H1 (cell line): ENCODE results near the gene GAS6. TPM values are rescaled to one million over a fixed set of nuclear protein-coding genes. Genes with fewer than 3 reads are reported as not detected.

Source experiments
- CTCF ChIA-PET: fragments of 300-600 bp; sonication (Branson Sonifier 250); formaldehyde crosslinking; loops from one replicate; lab custom pipeline; 2021; ENCODE audit not compliant: partially characterized antibody; lab: Charles Lee
- POLR2A ChIA-PET: fragments of 300-600 bp; sonication (Branson Sonifier 250); formaldehyde crosslinking; loops from one replicate; lab custom pipeline; 2021; ENCODE audit warnings: inconsistent platforms; ENCODE audit not compliant: partially characterized antibody; lab: Charles Lee
- DNase-seq, 2 experiments: peaks; one replicate each; pipeline versions ENCODE4 v3.0.0 to v3.0.0-alpha.2; 2010 to 2022; ENCODE audit warnings: low spot score in 2 of 2, low read depth in 1 of 2, mixed read lengths in 1 of 2
- FAIRE-seq: peaks from 2 replicates; lab custom pipeline; 2011; peaks lifted over from hg19 to GRCh38; lab: Jason Lieb, UNC
- H2AFZ ChIP-seq: 2 replicates; pipeline ENCODE4 v1.8.1; 2012; ENCODE audit warnings: low read length, inconsistent platforms
- H2AK5ac ChIP-seq: 2 replicates; pipeline ENCODE4 v1.6.1; 2013; ENCODE audit warnings: low read depth, low read length
- H2BK120ac ChIP-seq: replicated peaks from 2 replicates; pipeline ENCODE3; 2013; ENCODE audit warnings: low read depth, low read length, inconsistent platforms
- H2BK12ac ChIP-seq: 2 replicates; pipeline ENCODE4 v1.6.1; 2013; ENCODE audit warnings: low read depth, low read length
- H2BK15ac ChIP-seq: 2 replicates; pipeline ENCODE4 v1.6.1; 2013; ENCODE audit warnings: low read length
- H2BK20ac ChIP-seq: 2 replicates; pipeline ENCODE4 v1.6.1; 2013; ENCODE audit warnings: low read length
- H2BK5ac ChIP-seq: 2 replicates; pipeline ENCODE4 v1.6.1; 2013; ENCODE audit warnings: low read depth, low read length
- H3K14ac ChIP-seq: 2 replicates; pipeline ENCODE4 v1.6.1; 2013; ENCODE audit warnings: inconsistent platforms; ENCODE audit not compliant: insufficient read length
- H3K18ac ChIP-seq: 2 replicates; pipeline ENCODE4 v1.6.1; 2013; ENCODE audit warnings: low read length; ENCODE audit errors: extremely low read depth
- H3K23ac ChIP-seq: 2 replicates; pipeline ENCODE4 v1.6.1; 2013; ENCODE audit warnings: inconsistent platforms; ENCODE audit not compliant: insufficient read length
- H3K23me2 ChIP-seq: 2 replicates; pipeline ENCODE4 v1.6.1; 2013; ENCODE audit warnings: low read depth, low read length
- H3K27ac ChIP-seq: 2 replicates; pipeline ENCODE4 v1.6.1; 2011; ENCODE audit warnings: low read depth, low read length, inconsistent platforms
- H3K27me3 ChIP-seq, 4 experiments: replicated peaks in 1 of 4; 1 replicate in 1 of 4; 2 replicates in 3 of 4; pipeline versions ENCODE4 v1.6.1 to v1.8.1; 2011 to 2013; ENCODE audit warnings: low read length in 3 of 4, mild to moderate bottlenecking in 3 of 4, inconsistent platforms in 2 of 4, mixed read lengths in 2 of 4, moderate library complexity in 1 of 4; ENCODE audit not compliant: control insufficient read depth in 3 of 4, insufficient read depth in 3 of 4; ENCODE audit errors: extremely low read depth in 1 of 4
- H3K36me3 ChIP-seq, 4 experiments: 2 replicates each; pipeline versions ENCODE4 v1.6.1 to v1.8.1; 2011 to 2013; ENCODE audit warnings: mild to moderate bottlenecking in 4 of 4, low read length in 3 of 4, moderate library complexity in 2 of 4, control low read depth in 1 of 4, inconsistent platforms in 1 of 4; ENCODE audit not compliant: insufficient read depth in 4 of 4, control insufficient read depth in 2 of 4
- H3K4ac ChIP-seq: replicated peaks from 2 replicates; pipeline ENCODE3; 2013; ENCODE audit warnings: low read length, low read depth, mixed read lengths, inconsistent platforms; ENCODE audit not compliant: insufficient read length
- H3K4me1 ChIP-seq, 4 experiments: replicated peaks in 1 of 4; 1 replicate in 1 of 4; 2 replicates in 3 of 4; pipeline versions ENCODE4 v1.6.1 to v1.8.1; 2011 to 2013; ENCODE audit warnings: low read length in 3 of 4, inconsistent platforms in 2 of 4, mixed read lengths in 1 of 4; ENCODE audit not compliant: insufficient read depth in 4 of 4, control insufficient read depth in 3 of 4
- H3K4me2 ChIP-seq, 2 experiments: 2 replicates each; pipeline versions ENCODE4 v1.6.1 to v1.8.1; 2011 to 2013; ENCODE audit warnings: low read depth in 2 of 2, low read length in 2 of 2, control low read depth in 1 of 2, inconsistent platforms in 1 of 2, mild to moderate bottlenecking in 1 of 2; ENCODE audit not compliant: insufficient read depth in 1 of 2
- H3K4me3 ChIP-seq, 4 experiments: fragments of 200-600, 300-600 bp in 1 of 4; sonication (generic), shearing (Covaris generic), sonication (Bioruptor Twin) in 1 of 4; 2 replicates each; pipeline versions ENCODE4 v1.5.1 to v1.8.1; 2011 to 2016; ENCODE audit warnings: low read length in 4 of 4, low read depth in 3 of 4, control low read depth in 2 of 4, inconsistent platforms in 2 of 4, mild to moderate bottlenecking in 2 of 4, mixed read lengths in 1 of 4, moderate library complexity in 1 of 4; ENCODE audit not compliant: insufficient read depth in 2 of 4; ENCODE audit errors: extremely low read depth in 1 of 4
- H3K56ac ChIP-seq: replicated peaks from 2 replicates; pipeline ENCODE3; 2013; ENCODE audit warnings: low read depth, mild to moderate bottlenecking, mixed read lengths, low read length, inconsistent platforms; ENCODE audit not compliant: insufficient read length
- H3K79me1 ChIP-seq: 2 replicates; pipeline ENCODE4 v1.6.1; 2013; ENCODE audit warnings: low read depth, low read length, control low read depth
- H3K79me2 ChIP-seq, 2 experiments: 2 replicates each; pipeline versions ENCODE4 v1.6.1 to v1.8.1; 2012 to 2013; ENCODE audit warnings: low read length in 2 of 2, mild to moderate bottlenecking in 2 of 2, inconsistent platforms in 1 of 2; ENCODE audit not compliant: insufficient read depth in 2 of 2, control insufficient read depth in 1 of 2
- H3K9ac ChIP-seq, 4 experiments: replicated peaks in 1 of 4; 1 replicate in 1 of 4; 2 replicates in 3 of 4; pipeline versions ENCODE4 v1.6.1 to v1.8.1; 2011 to 2013; ENCODE audit warnings: low read depth in 3 of 4, low read length in 3 of 4, control low read depth in 2 of 4, mild to moderate bottlenecking in 2 of 4, moderate library complexity in 2 of 4, inconsistent platforms in 1 of 4; ENCODE audit errors: extremely low read depth in 1 of 4
- H3K9me3 ChIP-seq, 2 experiments: 2 replicates each; pipeline versions ENCODE4 v1.6.1 to v1.8.1; 2012 to 2013; ENCODE audit warnings: mild to moderate bottlenecking in 2 of 2, moderate library complexity in 2 of 2, control low read depth in 1 of 2, inconsistent platforms in 1 of 2, low read depth in 1 of 2, low read length in 1 of 2, mixed read lengths in 1 of 2; ENCODE audit not compliant: insufficient read depth in 2 of 2
- H4K20me1 ChIP-seq, 2 experiments: replicated peaks in 1 of 2; 2 replicates each; pipeline versions ENCODE3 to v1.8.1; 2011 to 2013; ENCODE audit warnings: inconsistent platforms in 2 of 2, low read length in 2 of 2, mild to moderate bottlenecking in 1 of 2; ENCODE audit not compliant: insufficient read depth in 2 of 2, control insufficient read depth in 1 of 2
- H4K5ac ChIP-seq: 2 replicates; pipeline ENCODE4 v1.6.1; 2013; ENCODE audit warnings: low read length, low read depth, mixed read lengths, inconsistent platforms; ENCODE audit not compliant: insufficient read length
- H4K8ac ChIP-seq: 2 replicates; pipeline ENCODE4 v1.8.0; 2013; ENCODE audit warnings: mild to moderate bottlenecking, moderate library complexity, low read length, inconsistent platforms; ENCODE audit not compliant: insufficient read depth; ENCODE audit errors: extremely low read depth
- H4K91ac ChIP-seq: replicated peaks from 2 replicates; pipeline ENCODE3; 2013; ENCODE audit warnings: low read length, mixed read lengths, inconsistent platforms; ENCODE audit not compliant: insufficient read length
- CEBPB ChIP-seq: IDR thresholded peaks from 2 replicates; pipeline ENCODE4 v1.6.1; 2012; ENCODE audit warnings: low read depth, low read length
- E2F6 ChIP-seq: IDR thresholded peaks from 2 replicates; pipeline ENCODE4 v1.6.1; 2012; ENCODE audit warnings: inconsistent platforms
- FOSL1 ChIP-seq: IDR thresholded peaks from 2 replicates; pipeline ENCODE4 v1.6.1; 2011; ENCODE audit warnings: mild to moderate bottlenecking, low read depth, low read length, moderate library complexity; ENCODE audit not compliant: insufficient read depth
- MAFK ChIP-seq: IDR thresholded peaks from 2 replicates; pipeline ENCODE4 v1.6.1; 2012; ENCODE audit warnings: low read depth, mild to moderate bottlenecking, improper control_type of control experiment, low read length
- RAD21 ChIP-seq, 2 experiments: IDR thresholded peaks in 1 of 2; conservative IDR thresholded peaks in 1 of 2; 2 replicates each; pipeline ENCODE4 v1.6.1; 2011; ENCODE audit warnings: low read depth in 2 of 2, low read length in 2 of 2, improper control_type of control experiment in 1 of 2, inconsistent platforms in 1 of 2, mild to moderate bottlenecking in 1 of 2, moderate library complexity in 1 of 2
- SIN3A ChIP-seq, 2 experiments: IDR thresholded peaks in 1 of 2; conservative IDR thresholded peaks in 1 of 2; 2 replicates each; pipeline ENCODE4 v1.6.1; 2011 to 2012; ENCODE audit warnings: low read length in 2 of 2, improper control_type of control experiment in 1 of 2, low read depth in 1 of 2, mild to moderate bottlenecking in 1 of 2
- SIRT6 ChIP-seq: IDR thresholded peaks from one replicate; pipeline ENCODE4 v1.7.1; 2012; ENCODE audit warnings: low read length, inconsistent platforms
- WGBS, 2 experiments: shearing (Covaris generic) in 1 of 2; methylation state at CpG; one replicate each; pipeline versions ENCODE4 v1.1.6 to v1.1.7; 2013 to 2015; ENCODE audit warnings: low lambda C conversion rate in 2 of 2, mixed read lengths in 2 of 2, inconsistent platforms in 1 of 2, low coverage in 1 of 2, missing lambda C conversion rate in 1 of 2; ENCODE audit not compliant: insufficient replicate concordance in 2 of 2, insufficient coverage in 1 of 2, insufficient read length in 1 of 2; ENCODE audit errors: extremely low coverage in 1 of 2, missing lambda C conversion rate in 1 of 2; 5-methylcytosine and 5-hydroxymethylcytosine counted together
- polyA plus RNA-seq, 7 experiments: library from polyadenylated mRNA; depleted of rRNA in 3 of 7; stranded (reverse) in 5 of 7; unstranded in 2 of 7; fragments of >200 nt in 5 of 7; fragments of 200-250 nt in 2 of 7; gene quantifications; 1 replicate in 5 of 7; 2 replicates in 1 of 7; 4 replicates in 1 of 7; pipeline versions ENCODE4 v1.2.1 to v1.2.3, GENCODE V29; 2011 to 2013; ENCODE audit warnings: missing spikeins in 2 of 7, mixed read lengths in 2 of 7
- total RNA-seq: library from RNA; stranded (reverse); fragmentation: NEBNext Ultra II Directional; extraction: Animal tissue kit (Norgen Biotek cat#: 25700); gene quantifications from 2 replicates; pipeline ENCODE4 v1.2.1, GENCODE V29; 2021

Gene GAS6
- total and polyA plus RNA-seq, 2 of the 8 experiments (the other 6 are each of a cell fraction or from before 2014, with no cell fraction given) = 18.6 to 31.0 TPM

GRCh38 chr13:113787694-113788093, 76.2 kb downstream of the GAS6 start:
- peaks cover 0 to 3% of the 10 kb centered on the region in 2 experiments; a peak in 1 of 4 replicates for H3K79me2 ChIP-seq
- no peak overlapping the region for H3K18ac ChIP-seq
- peaks cover 0 to 6% (median 1%) of the 10 kb centered on the region in 4 experiments; a peak in 2 of 7 replicates for H3K4me1 ChIP-seq
- H2AFZ ChIP-seq = no peak overlapping the region
- no peak overlapping the region for H4K8ac ChIP-seq
- no peak overlapping the region for H3K4me2 ChIP-seq
- no peak overlapping the region for H2BK20ac ChIP-seq
- H3K23ac ChIP-seq = no peak overlapping the region
- H2AK5ac ChIP-seq = no peak overlapping the region
- CTCF ChIA-PET = interaction anchor here (1.2 kb wide), 1 partner anchor 215 kb away, joined by 4 read pairs; no protein-coding TSS in a partner anchor
- peaks cover 0 to 5% (median 0%) of the 10 kb centered on the region in 4 experiments; a peak in 1 of 8 replicates for H3K36me3 ChIP-seq
- H4K91ac ChIP-seq = peak overlapping the region; percentile 73
- no peak overlapping the region for H3K9ac ChIP-seq
- H2BK15ac ChIP-seq = peak overlapping the region; percentile 31; the same call in 1 of the 2 replicates
- H3K14ac ChIP-seq = no peak overlapping the region
- H3K27me3 ChIP-seq = no peaks in the 10 kb centered on the region
- no peak overlapping the region for H2BK5ac ChIP-seq
- DNase-seq = no peak
- no peak overlapping the region for H3K56ac ChIP-seq
- H3K79me1 ChIP-seq = no peaks in the 10 kb centered on the region
- H3K4ac ChIP-seq = no peak overlapping the region
- peaks cover 3 to 7% of the 10 kb centered on the region in 2 experiments; a peak in 3 of 4 replicates for H3K9me3 ChIP-seq
- TF ChIP-seq SIRT6 (no peak), RAD21 (IDR thresholded peaks at IDR 0.05 in 1 of 2, conservative IDR thresholded peaks at IDR 0.05 in 1 of 2; ENCODE audit: low read depth in 2 of 2, low read length in 2 of 2) (no peak), E2F6 (no peak), SIN3A (conservative IDR thresholded peaks at IDR 0.05 in 1 of 2, IDR thresholded peaks at IDR 0.05 in 1 of 2; ENCODE audit: low read depth in 1 of 2, low read length in 2 of 2) (no peak), FOSL1 (no peak), MAFK (no peak), CEBPB (no peak)
- TF ChIP-seq, all 59 proteins: peak for 0
- H4K20me1 ChIP-seq = peaks cover 0 to 3% of the 10 kb centered on the region in 2 experiments
- no peak overlapping the region for H4K5ac ChIP-seq
- no peak for FAIRE-seq
- H3K23me2 ChIP-seq = peaks cover 6% of the 10 kb centered on the region; the same call in 1 of the 2 replicates
- H3K27ac ChIP-seq = no peak overlapping the region
- no peak overlapping the region for H3K4me3 ChIP-seq
- H2BK12ac ChIP-seq = peak overlapping the region; percentile 39; the same call in 1 of the 2 replicates
- no peak overlapping the region for H2BK120ac ChIP-seq
- 78% methylated on average over 10 of the region's 12 CpGs; no CpG with 5 or more reads in 1 of the 2 experiments for WGBS, 2 experiments
- POLR2A ChIA-PET = no interaction called here
